ENCODE results near the gene BNC1.
"Not testable (repeated sequence)": the region's sequence is repeated elsewhere in the genome, so short reads cannot be mapped to it uniquely, and the experiment has no call there.

- not testable (repeated sequence) for TF ChIP-seq EZH2phosphoT487 (IDR thresholded peaks at IDR 0.05; ENCODE audit: insufficient read depth, low read depth); EZH2 (IDR thresholded peaks at IDR 0.05; ENCODE audit: insufficient read depth, poor library complexity, severe bottlenecking)
These were observed 22.3 kb downstream of the BNC1 start for GRCh38 chr15:83262181-83262580.
